HG02571 (cell line): ENCODE results near the gene PRELP.

ENCODE experiments used
- ATAC-seq: cut with Tn5 transposase; IDR thresholded peaks from one replicate; pipeline ENCODE4 v1.9.1; 2021; ENCODE audit warnings: mild to moderate bottlenecking, moderate library complexity; ENCODE audit not compliant: unreplicated experiment

Gene PRELP

GRCh38 chr1:203521812-203522211, 46.2 kb downstream of the PRELP start:
- no peak for ATAC-seq

DNA sequence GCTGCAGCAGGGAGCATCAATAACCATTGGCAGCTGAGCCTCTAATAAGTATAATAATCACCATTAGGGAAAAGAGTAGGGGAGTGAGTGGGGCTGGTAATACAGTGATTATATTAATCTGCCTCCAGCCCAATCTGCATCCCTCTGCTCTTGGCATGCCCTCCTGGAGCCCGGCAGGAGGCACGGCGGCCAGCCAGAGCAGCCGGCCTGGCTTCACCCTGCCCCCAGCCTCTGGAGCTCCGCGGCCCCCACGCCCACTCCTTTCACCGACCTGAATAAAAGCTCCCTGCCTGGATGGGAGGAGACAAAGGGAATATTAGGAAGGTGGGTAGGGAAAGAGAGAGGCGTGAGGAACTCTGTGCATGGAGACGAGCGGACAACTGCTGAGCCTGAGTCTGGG, 46.6 kb downstream of the PRELP start:
- no peak for ATAC-seq

- ATAC-seq, result no peak
Measured at GRCh38 chr1:203523667-203524066, 48.1 kb downstream of the PRELP start.

DNA sequence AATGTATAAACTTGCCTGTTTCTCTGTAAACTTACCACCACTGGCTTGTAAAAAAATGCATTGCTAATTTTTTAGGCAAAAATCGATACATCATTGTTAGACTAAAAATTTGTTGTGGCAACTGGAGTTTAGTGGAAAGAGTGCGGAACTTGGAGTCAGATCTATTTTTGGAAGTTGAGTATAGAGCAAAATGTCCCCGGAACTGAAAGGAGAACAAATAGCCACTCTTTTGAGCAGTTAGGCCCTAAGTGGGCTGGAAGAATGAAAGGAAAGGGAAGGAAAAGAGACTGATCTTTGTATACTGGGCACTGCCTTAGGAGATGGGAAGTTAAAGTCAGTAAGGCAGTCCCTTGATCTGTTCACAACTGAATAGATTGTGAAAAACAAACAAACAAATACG, 48.5 kb downstream of the PRELP start:
- no peak for ATAC-seq

DNA sequence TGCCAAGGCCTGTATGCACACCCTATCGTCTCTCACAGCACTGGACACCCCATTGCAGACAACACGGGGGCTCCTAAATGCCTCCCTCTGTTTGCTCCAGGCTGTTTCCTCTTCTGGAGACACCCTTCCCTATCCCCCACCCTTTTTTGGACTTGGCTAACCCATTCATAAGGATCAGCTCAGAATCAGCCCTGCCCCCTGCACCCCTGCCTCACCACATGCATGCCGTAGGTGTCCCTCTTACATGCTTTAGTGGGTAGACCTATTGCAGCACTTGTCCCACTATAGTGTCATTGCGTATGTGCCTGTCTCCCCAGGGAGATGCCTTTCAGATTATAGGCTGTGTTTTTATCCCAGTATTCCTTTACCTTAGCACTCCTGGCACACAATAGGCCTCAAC, 49.2 kb downstream of the PRELP start:
- no peak for ATAC-seq

- no peak for ATAC-seq
Measured at GRCh38 chr1:203525685-203526084, 50.1 kb downstream of the PRELP start.

GRCh38 chr1:203526130-203526529, 50.5 kb downstream of the PRELP start:
- ATAC-seq, result no peak

DNA sequence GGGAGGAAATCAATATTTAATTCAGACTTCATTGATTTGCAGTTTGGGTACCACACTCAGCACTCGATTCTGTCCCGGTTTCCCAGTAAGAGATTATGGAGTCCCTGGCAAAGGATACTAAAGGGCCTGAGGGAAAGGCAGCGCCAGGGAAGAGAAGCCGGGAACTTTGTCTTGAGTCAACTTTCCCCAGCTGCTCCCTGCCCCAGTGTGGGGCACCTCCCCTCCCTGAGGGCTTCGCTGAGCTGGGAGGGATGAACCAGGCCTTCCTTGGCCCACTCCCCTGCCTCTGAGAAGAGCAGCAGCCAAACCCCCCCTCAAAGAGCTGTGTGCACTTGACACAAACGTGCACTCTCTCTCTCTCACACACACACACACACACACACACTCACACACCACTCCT, 51.0 kb downstream of the PRELP start:
- ATAC-seq, result no peak

DNA sequence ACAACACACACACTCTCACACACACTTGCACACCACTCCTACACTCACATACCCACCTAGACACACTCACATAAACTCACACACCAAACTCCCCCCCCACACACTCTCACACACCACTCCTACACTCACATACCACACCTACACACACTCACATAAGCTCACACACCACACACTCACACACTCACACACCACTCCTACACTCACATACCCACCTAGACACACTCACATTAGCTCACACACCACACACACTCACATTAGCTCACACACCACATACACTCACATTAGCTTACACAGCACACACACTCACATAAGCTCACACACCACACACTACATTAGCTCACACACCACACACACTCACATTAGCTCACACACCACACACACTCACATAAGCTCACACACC, 51.4 kb downstream of the PRELP start:
- no peak for ATAC-seq

DNA sequence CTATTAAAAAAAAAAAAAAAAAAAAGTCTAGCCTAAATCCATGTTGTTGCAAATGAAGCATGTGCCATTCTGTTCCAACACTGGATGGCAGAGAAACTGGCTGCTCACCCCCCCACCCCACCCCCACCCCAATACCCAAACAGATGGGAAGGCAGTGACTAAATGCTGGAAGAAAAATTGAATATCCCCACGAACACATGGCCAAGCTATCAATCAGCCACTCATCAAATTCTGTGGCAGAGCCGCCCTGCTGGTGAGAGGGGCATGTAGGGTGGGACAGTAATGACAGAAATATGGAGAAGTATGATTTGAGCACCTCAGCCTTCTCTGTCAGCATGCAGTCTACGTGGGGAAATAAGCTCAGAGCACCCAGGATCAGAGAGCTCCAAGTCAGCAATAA, 52.5 kb downstream of the PRELP start:
- ATAC-seq, result no peak

- no peak for ATAC-seq
Measured at GRCh38 chr1:203528976-203529835, 53.6 kb downstream of the PRELP start.

DNA sequence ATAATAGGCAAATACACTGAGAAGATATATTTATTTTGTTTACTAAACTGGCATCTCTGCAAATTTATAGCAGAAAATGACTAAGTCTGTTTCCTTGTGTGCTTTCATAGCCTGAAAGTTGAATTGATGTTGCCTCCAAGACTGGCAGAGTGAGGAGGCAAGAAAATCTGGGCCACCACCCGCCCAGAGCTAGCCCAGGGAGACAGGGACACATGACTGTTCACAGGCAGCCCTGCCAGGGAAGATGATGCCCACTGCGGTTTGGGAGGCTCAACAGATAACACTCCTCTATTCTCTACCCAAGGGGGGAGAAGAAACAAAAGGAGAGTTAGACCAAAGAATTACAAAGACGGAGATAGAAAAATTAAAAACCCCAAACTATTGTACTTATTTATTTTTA, 55.5 kb downstream of the PRELP start:
- no peak for ATAC-seq

DNA sequence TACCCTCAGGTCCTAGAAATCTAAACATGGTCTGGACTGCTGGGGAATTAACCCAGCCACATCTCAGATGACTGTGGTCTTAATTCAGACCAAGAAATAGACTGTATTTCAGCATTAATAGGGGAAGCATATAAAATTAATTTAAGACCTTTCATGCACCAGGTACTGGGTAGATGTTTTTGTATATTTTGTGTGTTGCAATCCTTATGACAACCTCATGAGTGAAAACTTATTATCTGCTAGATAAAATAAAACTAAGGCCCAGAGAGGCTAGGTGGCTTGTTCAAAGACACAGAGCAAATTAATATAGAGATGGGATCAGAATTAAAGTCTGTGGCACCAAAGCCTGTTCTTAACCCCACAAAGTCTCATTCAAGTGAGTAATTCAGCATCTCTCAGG, 58.4 kb downstream of the PRELP start:
- no peak for ATAC-seq

DNA sequence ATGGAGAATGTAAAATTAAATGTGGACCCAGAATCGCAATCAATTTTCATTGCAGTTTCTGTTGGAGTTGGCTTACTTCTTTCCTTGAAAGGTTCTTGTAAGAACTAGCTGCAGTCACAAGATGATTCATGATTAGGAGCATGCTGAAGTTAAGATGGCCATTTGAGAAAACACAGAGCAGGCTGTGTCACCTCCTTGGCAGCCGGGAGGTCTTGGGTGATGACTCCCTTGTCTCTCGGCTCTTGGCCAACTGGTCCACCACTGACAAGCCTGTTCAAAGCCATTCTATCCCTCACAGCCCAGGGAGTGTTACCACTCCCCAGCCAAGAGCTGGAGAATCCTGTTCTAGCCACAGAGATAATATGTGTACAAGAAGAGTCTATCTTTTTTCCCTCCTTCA, 58.9 kb downstream of the PRELP start:
- ATAC-seq, result no peak

GRCh38 chr1:203536575-203536974, 61.0 kb downstream of the PRELP start:
- no peak for ATAC-seq

GRCh38 chr1:203536980-203537455, 61.4 kb downstream of the PRELP start:
- ATAC-seq, result no peak

DNA sequence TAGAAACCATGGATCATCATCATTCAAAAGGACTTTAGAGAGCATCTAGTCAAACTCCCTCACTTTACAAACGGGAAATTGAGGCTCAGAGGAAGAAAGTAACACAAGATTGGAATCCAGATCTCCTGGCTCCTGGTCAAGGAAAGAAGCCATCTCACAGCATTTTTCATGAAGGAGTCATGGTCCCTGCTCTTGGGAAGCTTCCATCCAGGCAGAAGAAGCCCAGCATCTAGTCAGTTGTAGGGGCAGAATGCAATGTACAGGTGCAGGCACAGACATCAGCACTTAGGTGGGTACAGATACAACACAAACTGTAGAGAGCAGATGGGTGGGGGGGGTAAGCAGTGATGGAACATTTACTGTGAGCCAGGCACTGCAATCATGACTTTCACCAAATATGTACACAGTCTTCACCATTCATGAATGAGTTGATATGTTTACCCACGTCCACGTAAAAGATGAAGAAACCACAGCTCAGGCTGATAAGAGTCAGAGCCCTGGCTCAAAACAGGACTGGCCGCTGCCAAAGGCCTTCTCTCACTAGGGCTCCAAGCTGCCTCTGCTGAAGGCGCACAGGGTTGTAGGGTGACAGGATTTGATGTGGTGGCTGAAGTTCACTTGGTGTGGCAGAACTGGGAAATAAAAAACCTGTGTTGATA, 62.3 kb downstream of the PRELP start:
- no peak for ATAC-seq

DNA sequence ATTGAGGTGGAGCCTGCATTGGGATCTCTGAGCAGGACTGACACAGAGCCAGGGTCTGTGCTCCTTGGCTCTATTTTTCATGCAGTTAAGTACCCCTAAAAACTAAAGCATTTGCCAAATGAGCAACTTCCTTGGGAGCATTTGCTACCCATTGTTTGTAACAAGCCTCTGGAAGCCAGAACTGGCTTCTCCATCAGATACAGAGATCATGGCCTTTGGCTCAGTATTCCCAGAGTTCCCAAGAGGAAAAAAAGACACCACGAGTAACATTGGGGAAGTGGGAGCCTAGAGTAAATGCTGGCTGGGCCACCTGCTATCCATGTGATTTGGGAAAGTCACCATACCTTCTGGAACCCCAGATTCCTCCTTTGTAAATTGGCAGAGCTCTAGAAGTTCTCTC, 63.1 kb downstream of the PRELP start:
- ATAC-seq, result no peak

GRCh38 chr1:203539831-203540546, 64.4 kb downstream of the PRELP start:
- ATAC-seq, result no peak
